B cell (primary cell): Measurements from ENCODE around the gene MYOD1.

Experiments
- CTCF ChIP-seq: fragments of 200-600 bp; IDR thresholded peaks from one replicate; pipeline ENCODE4 v1.8.0; 2022; ENCODE audit warnings: antibody characterized with exemption, mild to moderate bottlenecking
- EZH2 ChIP-seq: IDR thresholded peaks from 2 replicates; pipeline ENCODE4 v1.6.1; 2012; ENCODE audit warnings: borderline replicate concordance, low read depth, mild to moderate bottlenecking, moderate library complexity, low read length; ENCODE audit not compliant: insufficient read depth, poor library complexity, severe bottlenecking

GRCh38 chr11:17721242-17721999, 2.0 kb downstream of the MYOD1 start:
- TF ChIP-seq CTCF (no peak), EZH2 (no peak)
